Measurements from ENCODE around the gene FTH1.

GRCh38 chr11:61962213-61963015 is 5.0 kb downstream of the FTH1 start:
- TF ChIP-seq POLR2A (IDR thresholded peaks at IDR 0.05; ENCODE audit: low read depth, low read length) (no peak), CTCF (conservative IDR thresholded peaks at IDR 0.05; ENCODE audit: low read depth, low read length) (no peak), RAD21 (IDR thresholded peaks at IDR 0.05; ENCODE audit: low read length) (no peak), RCOR1 (IDR thresholded peaks at IDR 0.05; ENCODE audit: insufficient replicate concordance, low read length) (no peak), SMC3 (IDR thresholded peaks at IDR 0.05; ENCODE audit: low read depth, low read length) (no peak), MAZ (IDR thresholded peaks at IDR 0.05; ENCODE audit: borderline replicate concordance, low read depth, low read length) (no peak), ELK1 (IDR thresholded peaks at IDR 0.05; ENCODE audit: borderline replicate concordance, low read depth, low read length) (no peak), USF2 (IDR thresholded peaks at IDR 0.05; ENCODE audit: low read depth, low read length) (no peak), CEBPB (IDR thresholded peaks at IDR 0.05; ENCODE audit: low read depth, low read length) (no peak), MAFK (IDR thresholded peaks at IDR 0.05; ENCODE audit: low read depth, low read length) (no peak), MXI1 (IDR thresholded peaks at IDR 0.05; ENCODE audit: borderline replicate concordance, low read depth, low read length) (no peak), FOS (IDR thresholded peaks at IDR 0.05; ENCODE audit: low read depth, low read length) (no peak), BHLHE40 (IDR thresholded peaks at IDR 0.05; ENCODE audit: low read depth, low read length) (no peak), RFX5 (IDR thresholded peaks at IDR 0.05; ENCODE audit: low read depth, low read length) (no peak)

All from IMR-90 (cell line).